Sciatic nerve (tissue), 2 donors: ENCODE data around the gene FMN2. TPM values are rescaled to one million over a fixed set of nuclear protein-coding genes. Genes with fewer than 3 reads are reported as not detected.

Experiments
- ATAC-seq: fragments of 200-7000 bp; cut with Tn5 transposase; one replicate; pipeline ENCODE4 v1.9.1; 2020; ENCODE audit warnings: mild to moderate bottlenecking, moderate library complexity
- DNase-seq: peaks from one replicate; pipeline ENCODE4 v3.0.0-alpha.2; 2020; ENCODE audit warnings: low spot score
- intact Hi-C: fragments of 100-400 bp; cut with DNase I; formaldehyde crosslinking; loops from one replicate; pipeline ENCODE4 v1.14.2; 2022
- total RNA-seq: library from RNA; stranded (reverse); fragmentation: NEBNext Ultra II Directional; extraction: Animal tissue kit (Norgen Biotek cat#: 25700); gene quantifications from one replicate; pipeline ENCODE4 v1.2.1, GENCODE V29; 2021
- donor health status: DM: no; HTN: no; CAD: no.
- donor health status: DM: no; HTN: no; CAD: no.

FMN2 gene
- total RNA-seq, 1 donor from 2014 or later, result 60.1 TPM

DNA sequence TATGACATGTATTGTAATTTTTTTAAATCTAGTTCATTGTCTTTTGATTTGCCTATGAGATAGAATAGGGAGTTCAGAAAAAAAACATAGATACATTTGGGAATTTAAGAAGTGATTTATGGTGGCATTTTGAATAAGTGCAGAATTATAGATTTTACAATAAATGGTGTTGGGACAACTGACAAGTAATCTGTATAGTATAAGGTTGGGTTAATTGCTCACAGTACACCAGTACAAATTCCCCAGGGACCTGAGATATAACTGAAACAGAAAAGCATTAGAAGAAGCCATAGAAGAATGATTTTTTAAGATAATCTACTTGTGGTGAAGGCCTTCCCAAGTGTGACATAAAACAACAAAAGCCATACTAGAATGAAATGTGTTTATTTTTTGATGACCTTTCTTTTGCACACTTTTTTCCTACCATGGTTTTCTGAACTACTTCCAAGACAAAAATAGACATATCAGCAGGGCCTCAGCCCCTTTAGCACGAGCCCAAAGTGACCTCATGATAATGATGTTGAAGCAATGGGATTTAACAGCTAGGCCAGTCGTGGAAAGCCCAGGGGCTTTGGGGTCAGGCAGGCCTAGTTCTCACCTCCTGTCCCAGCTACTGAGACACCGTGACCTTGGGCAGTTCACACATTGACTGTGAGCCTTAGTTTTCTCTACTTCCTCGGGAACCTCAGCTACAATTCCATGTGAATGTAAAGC, 432.8 kb downstream of the FMN2 start:
- intact Hi-C loops, result no loop called here
- DNase-seq, result no peak
- no peak for ATAC-seq
